Measurements from ENCODE around the gene SLC49A4. TPM values are rescaled to one million over a fixed set of nuclear protein-coding genes. Genes with fewer than 3 reads are reported as not detected.

SLC49A4 gene
- polyA plus RNA-seq, 1 of the 3 experiments (the other 2 are of a cell fraction): 6.4 TPM

- Histone ChIP-seq H3K4me2 (no peak overlapping the region), H3K4me1 (ENCODE audit: control insufficient read depth in 1 of 2, insufficient read depth in 2 of 2, low read depth in 1 of 2, low read length in 1 of 2) (peaks cover 0 to 4% of the 10 kb centered on the region in 2 experiments; a peak in 1 of 4 replicates), H3F3A (replicated peaks; ENCODE audit: insufficient read depth) (no peaks in the 10 kb centered on the region), H3K9ac (no peak overlapping the region), H3K9me3 (no peaks in the 10 kb centered on the region), H3K9me2 (no peaks in the 10 kb centered on the region), H3K27ac (ENCODE audit: low read depth in 2 of 2, low read length in 1 of 2) (no peak overlapping the region), H2AFZ (ENCODE audit: low read depth) (no peak overlapping the region), H3K36me3 (replicated peaks in 1 of 2; ENCODE audit: control insufficient read depth in 1 of 2, insufficient read depth in 2 of 2, low read length in 1 of 2) (peaks cover 0 to 12% of the 10 kb centered on the region in 2 experiments), H4K20me1 (ENCODE audit: insufficient read depth) (no peaks in the 10 kb centered on the region), H3K79me2 (ENCODE audit: insufficient read depth) (no peaks in the 10 kb centered on the region), H3K27me3 (ENCODE audit: insufficient read depth) (no peaks in the 10 kb centered on the region), H3K4me3 (ENCODE audit: low read depth in 2 of 2, low read length in 1 of 2) (no peak overlapping the region)
- WGBS (ENCODE audit: low lambda C conversion rate): 94% methylated on average over 2 of the region's 2 CpGs
- POLR2A ChIA-PET: no interaction called here
- TF ChIP-seq SMC3 (IDR thresholded peaks at IDR 0.05; ENCODE audit: low read depth, low read length) (no peak), RCOR1 (IDR thresholded peaks at IDR 0.05; ENCODE audit: low read length) (no peak), CTCF (IDR thresholded peaks at IDR 0.05) (no peak), EZH2phosphoT487 (IDR thresholded peaks at IDR 0.05; ENCODE audit: borderline replicate concordance, low read depth) (no peak), GABPA (IDR thresholded peaks at IDR 0.05; ENCODE audit: low read depth) (no peak)
- CTCF ChIA-PET: interaction anchor here (0.9 to 2.8 kb wide), 5 partner anchors 10 to 145 kb away, joined by 3 to 12 read pairs (median 4); partner anchors contain the start of gene SEMA5B
- no peak for DNase-seq
These were observed 87.6 kb downstream of the SLC49A4 start for GRCh38 chr3:122882361-122882947.

GRCh38 chr3:122886251-122886650, 91.4 kb downstream of the SLC49A4 start:
- Histone ChIP-seq H3K79me2 (ENCODE audit: insufficient read depth) (no peaks in the 10 kb centered on the region), H3K9me3 (no peaks in the 10 kb centered on the region), H3F3A (replicated peaks; ENCODE audit: insufficient read depth) (no peaks in the 10 kb centered on the region), H3K27me3 (ENCODE audit: insufficient read depth) (no peaks in the 10 kb centered on the region), H3K4me2 (no peak overlapping the region), H3K36me3 (replicated peaks in 1 of 2; ENCODE audit: control insufficient read depth in 1 of 2, insufficient read depth in 2 of 2, low read length in 1 of 2) (no peaks in the 10 kb centered on the region), H4K20me1 (ENCODE audit: insufficient read depth) (no peaks in the 10 kb centered on the region), H2AFZ (ENCODE audit: low read depth) (no peak overlapping the region), H3K9ac (no peak overlapping the region), H3K9me2 (no peaks in the 10 kb centered on the region), H3K27ac (ENCODE audit: low read depth in 2 of 2, low read length in 1 of 2) (no peak overlapping the region), H3K4me3 (ENCODE audit: low read depth in 2 of 2, low read length in 1 of 2) (no peak overlapping the region), H3K4me1 (ENCODE audit: control insufficient read depth in 1 of 2, insufficient read depth in 2 of 2, low read depth in 1 of 2, low read length in 1 of 2) (peaks cover 0 to 11% of the 10 kb centered on the region in 2 experiments; a peak in 1 of 4 replicates)
- ChIA-PET CTCF (interaction anchor here (1.0 to 2.2 kb wide), 4 partner anchors 16 to 131 kb away, joined by 3 to 11 read pairs (median 5); no protein-coding TSS in a partner anchor), POLR2A (no interaction called here)
- no peak for TF ChIP-seq ELF1 (IDR thresholded peaks at IDR 0.05)
- TF ChIP-seq GATA2 (CRISPR knock-in tag; IDR thresholded peaks at IDR 0.05): peak; percentile 48; the same call in 1 of the 2 replicates
- DNase-seq: no peak
- 86% methylated on average over 4 of the region's 4 CpGs for WGBS (ENCODE audit: low lambda C conversion rate)

GRCh38 chr3:122886946-122887345, 92.1 kb downstream of the SLC49A4 start:
- Histone ChIP-seq H3K4me3 (ENCODE audit: low read depth in 2 of 2, low read length in 1 of 2) (no peak overlapping the region), H3K27ac (ENCODE audit: low read depth in 2 of 2, low read length in 1 of 2) (no peak overlapping the region), H3K9me3 (no peaks in the 10 kb centered on the region), H3K9ac (no peak overlapping the region), H3K79me2 (ENCODE audit: insufficient read depth) (no peaks in the 10 kb centered on the region), H3K9me2 (no peaks in the 10 kb centered on the region), H3K4me2 (no peak overlapping the region), H3F3A (replicated peaks; ENCODE audit: insufficient read depth) (no peaks in the 10 kb centered on the region), H3K27me3 (ENCODE audit: insufficient read depth) (no peaks in the 10 kb centered on the region), H3K36me3 (replicated peaks in 1 of 2; ENCODE audit: control insufficient read depth in 1 of 2, insufficient read depth in 2 of 2, low read length in 1 of 2) (no peaks in the 10 kb centered on the region), H3K4me1 (ENCODE audit: control insufficient read depth in 1 of 2, insufficient read depth in 2 of 2, low read depth in 1 of 2, low read length in 1 of 2) (peaks cover 0 to 11% of the 10 kb centered on the region in 2 experiments; a peak in 1 of 4 replicates), H2AFZ (ENCODE audit: low read depth) (no peak overlapping the region), H4K20me1 (ENCODE audit: insufficient read depth) (no peaks in the 10 kb centered on the region)
- DNase-seq: no peak
- WGBS (ENCODE audit: low lambda C conversion rate): 94% methylated on average over 4 of the region's 4 CpGs
- TF ChIP-seq EP300 (IDR thresholded peaks at IDR 0.05; ENCODE audit: borderline replicate concordance in 1 of 2, low read depth in 1 of 2, low read length in 1 of 2): no peak
- no peak for TF ChIP-seq TEAD4 (IDR thresholded peaks at IDR 0.05; ENCODE audit: borderline replicate concordance, insufficient read depth)
- no peak for TF ChIP-seq TAF1 (IDR thresholded peaks at IDR 0.05; ENCODE audit: borderline replicate concordance, low read depth, low read length)
- TF ChIP-seq, protein P1, sequence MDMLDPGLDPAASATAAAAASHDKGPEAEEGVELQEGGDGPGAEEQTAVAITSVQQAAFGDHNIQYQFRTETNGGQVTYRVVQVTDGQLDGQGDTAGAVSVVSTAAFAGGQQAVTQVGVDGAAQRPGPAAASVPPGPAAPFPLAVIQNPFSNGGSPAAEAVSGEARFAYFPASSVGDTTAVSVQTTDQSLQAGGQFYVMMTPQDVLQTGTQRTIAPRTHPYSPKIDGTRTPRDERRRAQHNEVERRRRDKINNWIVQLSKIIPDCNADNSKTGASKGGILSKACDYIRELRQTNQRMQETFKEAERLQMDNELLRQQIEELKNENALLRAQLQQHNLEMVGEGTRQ (IDR thresholded peaks at IDR 0.05; ENCODE audit: borderline replicate concordance, low read depth, low read length): no peak
- TF ChIP-seq GATA2 (CRISPR knock-in tag; IDR thresholded peaks at IDR 0.05): no peak
- no peak for TF ChIP-seq TCF12 (IDR thresholded peaks at IDR 0.05)
- no peak for TF ChIP-seq MAX (IDR thresholded peaks at IDR 0.05; ENCODE audit: low read depth)
- TF ChIP-seq NFIC (IDR thresholded peaks at IDR 0.05; ENCODE audit: borderline replicate concordance): no peak
- no peak for TF ChIP-seq NRF1 (IDR thresholded peaks at IDR 0.05; ENCODE audit: low read depth, low read length)
- TF ChIP-seq JUND (IDR thresholded peaks at IDR 0.05): no peak
- TF ChIP-seq RFX5 (IDR thresholded peaks at IDR 0.05; ENCODE audit: low read length): no peak
- CTCF ChIA-PET: interaction anchor here (1.1 to 2.2 kb wide), 3 partner anchors 15 to 56 kb away, joined by 4 to 11 read pairs (median 6); no protein-coding TSS in a partner anchor
- POLR2A ChIA-PET: no interaction called here

All from SK-N-SH (cell line).